DMS153 treated with DMSO at 0.1 percent for 48 hours (cell line): Measurements from ENCODE around the gene PIR.

Source experiments
- DNase-seq: peaks from one replicate; lab custom pipeline; 2025; ENCODE audit not compliant: unreplicated experiment; lab: John Stamatoyannopoulos, UW

The PIR gene

DNA sequence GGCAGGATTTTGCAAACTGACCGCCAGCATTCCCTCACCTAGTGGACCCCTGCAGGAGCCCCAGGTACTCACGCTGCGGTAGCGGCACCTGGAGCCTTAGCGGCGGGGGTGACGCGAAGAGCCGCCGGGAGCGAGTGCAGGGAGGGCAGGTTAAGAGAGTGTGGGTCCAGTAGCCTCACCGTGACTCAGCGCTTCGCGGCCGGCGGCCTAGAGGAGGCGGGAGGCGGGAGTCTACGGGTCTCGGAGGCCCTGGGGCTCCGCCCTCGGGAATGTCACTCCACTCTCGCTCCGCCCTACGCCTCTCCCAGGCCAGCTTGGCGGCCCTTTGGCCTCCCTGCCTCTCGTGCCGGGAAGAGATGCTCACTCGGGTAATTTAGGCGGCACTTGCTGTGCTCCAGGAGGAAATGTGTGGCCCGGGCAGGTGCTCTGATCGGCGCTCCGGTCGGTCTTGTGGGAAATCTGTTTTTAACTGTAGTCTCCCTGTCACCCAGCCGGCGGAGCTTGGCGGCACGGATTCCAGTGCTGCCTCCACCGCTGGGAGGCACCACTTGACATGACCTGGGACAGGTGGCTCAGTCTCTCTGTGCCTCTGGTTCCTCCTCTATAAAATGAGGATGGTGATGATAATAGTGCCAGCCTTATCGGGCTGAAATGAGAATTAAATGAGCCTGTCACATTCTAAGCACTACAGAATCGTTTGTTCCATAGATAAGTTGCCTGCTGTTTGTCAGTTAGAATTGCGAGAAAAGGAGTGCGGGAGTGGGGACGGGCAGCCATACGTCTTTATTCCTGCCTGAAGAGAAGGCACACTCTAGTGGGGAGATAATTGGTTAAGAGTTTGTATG, at the start of gene PIR:
PIR (minus strand) TSS at position 216 of the 845 bp plus-strand sequence. CDS start 2,076 bp downstream, outside the sequence.
- peak; percentile 81 for DNase-seq

DNA sequence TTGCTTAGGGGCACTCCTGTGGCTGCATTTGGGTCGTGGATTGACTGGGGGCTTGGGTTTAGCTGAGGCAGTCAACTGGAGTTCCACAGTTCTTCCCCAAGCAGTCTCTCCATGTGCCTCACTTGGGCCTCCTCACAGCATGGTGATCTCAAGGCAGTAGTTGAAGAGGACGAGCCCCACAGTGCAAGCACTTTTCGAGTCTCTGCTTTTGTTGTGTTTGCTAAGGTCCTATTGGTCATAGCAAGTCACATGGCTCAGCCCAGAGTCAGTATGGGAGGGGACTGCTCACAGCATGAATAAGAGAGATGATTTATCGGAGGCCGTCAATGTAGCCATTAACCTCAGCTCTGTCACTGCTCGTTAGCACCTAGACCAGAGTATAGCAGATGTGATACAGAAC, 37.2 kb upstream of the PIR start:
- DNase-seq: no peak

DNA sequence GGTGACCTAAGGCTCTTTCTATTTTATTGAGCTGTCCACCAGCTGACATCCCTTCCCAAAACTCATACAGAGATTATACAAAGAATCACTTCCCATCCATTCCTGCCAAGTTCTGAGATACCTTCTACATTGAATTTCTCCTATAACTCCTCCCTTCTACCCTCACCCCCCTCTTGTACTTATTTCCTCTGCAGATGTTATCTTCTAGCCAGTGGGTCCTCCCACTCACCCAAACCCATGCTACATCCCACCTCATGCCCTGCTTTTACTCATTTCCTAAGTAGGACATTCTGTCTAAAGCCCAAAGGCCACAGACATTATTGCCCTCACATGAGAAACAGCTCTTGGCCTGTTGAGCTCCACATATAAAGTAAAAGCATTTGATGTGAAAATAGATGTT, 36.0 kb upstream of the PIR start:
- no peak for DNase-seq

DNA sequence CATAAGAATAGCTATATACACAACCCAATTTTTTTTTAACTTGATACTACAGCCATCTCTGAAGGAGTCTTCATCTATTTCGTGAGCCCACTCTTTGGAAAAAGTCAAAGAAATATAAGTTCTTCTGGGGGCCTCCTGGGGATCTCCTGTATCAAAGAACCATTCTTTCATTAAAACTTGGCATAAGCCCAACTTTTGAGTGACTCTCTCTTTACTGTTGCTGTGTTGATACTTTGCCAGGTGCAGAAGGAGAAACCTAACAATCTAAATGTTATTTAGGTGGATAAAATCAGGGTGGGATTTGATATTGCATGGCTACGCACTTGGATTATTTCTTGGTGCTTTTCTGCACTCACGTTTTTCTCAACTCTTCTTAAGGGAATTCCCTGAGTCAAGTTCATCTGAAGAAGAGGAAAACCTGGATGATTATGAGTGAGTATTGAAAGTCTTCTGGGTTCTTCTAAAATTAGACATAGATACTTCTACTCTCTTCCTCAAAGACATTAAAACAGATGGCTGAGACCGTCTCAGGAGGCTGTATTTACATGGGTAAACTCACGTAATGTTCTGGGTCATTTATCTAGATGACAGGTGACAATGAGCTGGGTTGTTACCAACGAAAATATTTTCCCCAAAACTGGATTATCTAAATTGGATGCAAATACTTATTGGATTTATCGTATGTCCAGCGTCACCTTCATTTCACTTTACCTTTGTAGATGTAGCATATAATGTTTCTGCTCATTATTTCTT, 32.7 kb upstream of the PIR start:
- peak; percentile 31 for DNase-seq

DNA sequence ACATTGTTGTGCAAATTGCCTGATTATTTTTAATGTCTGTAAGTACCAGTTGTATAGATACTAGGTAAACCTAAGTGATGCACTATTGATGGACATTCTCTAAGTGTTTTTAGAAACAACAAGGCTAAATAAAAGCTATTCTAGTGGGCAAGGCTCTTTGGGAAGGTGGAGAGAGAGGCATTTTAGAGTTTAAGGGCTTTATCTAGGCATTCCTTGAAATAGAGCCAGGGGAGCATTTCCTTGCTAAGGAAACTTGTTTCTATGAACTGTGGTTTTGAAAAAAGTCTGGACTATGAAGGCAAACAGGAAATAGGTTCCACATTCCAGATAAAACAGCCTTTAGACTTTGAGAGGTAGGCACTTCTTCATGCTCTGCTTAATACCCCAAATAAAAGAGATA, 31.3 kb upstream of the PIR start:
- DNase-seq: no peak

DNA sequence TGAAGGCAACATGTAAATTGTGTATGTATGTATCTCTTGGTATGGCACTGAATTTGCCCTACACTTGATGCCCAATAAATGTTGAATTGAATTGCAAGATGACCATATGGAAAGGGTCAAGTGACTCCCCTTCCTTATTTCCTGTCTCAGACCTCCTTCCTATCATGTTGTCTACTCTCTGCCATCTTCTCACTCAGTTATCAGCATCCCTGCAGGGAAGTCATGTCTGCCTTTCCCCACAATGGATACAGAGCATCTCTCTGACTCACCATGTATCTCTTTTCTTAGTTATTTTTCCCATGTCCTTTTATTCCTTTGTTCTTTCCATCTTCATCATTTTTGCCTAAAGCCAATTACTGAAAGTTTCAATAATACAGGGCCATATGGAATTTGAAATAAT, 30.0 kb upstream of the PIR start:
- no peak for DNase-seq

GRCh38 chrX:15522464-15522863, 29.3 kb upstream of the PIR start:
- DNase-seq: no peak

DNA sequence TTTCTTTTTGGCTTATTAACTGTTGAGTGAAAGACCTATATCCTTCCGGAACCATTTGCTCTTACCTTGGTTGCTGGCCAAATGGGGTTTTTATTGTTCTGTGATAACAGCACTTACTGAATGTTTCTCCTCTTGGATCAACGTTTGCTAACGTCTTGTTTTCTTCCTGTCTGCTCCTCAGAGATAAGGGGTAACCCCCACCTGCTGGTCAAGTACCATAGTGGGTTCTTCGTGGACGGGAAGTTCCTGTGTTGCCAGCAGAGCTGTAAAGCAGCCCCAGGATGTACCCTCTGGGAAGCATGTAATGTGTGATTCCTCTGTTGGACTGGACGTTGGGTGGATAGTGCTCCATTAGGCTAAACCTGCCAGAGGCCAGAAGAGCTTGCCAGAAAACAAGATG, 22.8 kb upstream of the PIR start:
- no peak for DNase-seq

GRCh38 chrX:15514279-15514678, 21.1 kb upstream of the PIR start:
- no peak for DNase-seq

DNA sequence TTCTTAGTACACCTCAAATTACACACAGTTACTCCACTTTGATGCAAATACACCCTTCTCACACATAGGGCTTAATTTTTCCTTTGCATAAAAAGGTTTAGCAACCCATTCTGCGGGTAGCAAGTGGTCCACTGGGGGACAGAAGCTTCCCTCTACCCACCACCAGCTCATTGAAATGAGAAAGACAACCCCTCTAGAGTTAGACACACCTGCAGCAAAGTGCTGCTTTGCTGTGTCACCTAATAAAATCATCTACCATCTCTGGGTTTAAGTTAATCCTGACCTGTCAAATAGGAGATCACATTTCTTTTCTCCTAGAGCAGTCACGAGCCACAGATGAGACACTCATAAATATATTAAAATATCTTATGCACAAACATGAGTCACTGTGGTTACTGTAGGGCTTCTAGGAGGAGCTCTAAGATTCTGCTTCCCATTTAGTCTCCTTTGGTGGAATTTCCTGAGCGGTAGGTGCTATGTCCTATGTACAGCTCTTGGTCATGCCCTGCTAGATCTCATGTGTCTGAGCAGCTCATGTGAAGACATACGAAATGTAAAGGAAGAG, 19.4 kb upstream of the PIR start:
- DNase-seq: no peak

GRCh38 chrX:15511563-15511962, 18.4 kb upstream of the PIR start:
- DNase-seq: no peak

- no peak for DNase-seq
Measured at GRCh38 chrX:15509845-15510244, 16.7 kb upstream of the PIR start.

DNA sequence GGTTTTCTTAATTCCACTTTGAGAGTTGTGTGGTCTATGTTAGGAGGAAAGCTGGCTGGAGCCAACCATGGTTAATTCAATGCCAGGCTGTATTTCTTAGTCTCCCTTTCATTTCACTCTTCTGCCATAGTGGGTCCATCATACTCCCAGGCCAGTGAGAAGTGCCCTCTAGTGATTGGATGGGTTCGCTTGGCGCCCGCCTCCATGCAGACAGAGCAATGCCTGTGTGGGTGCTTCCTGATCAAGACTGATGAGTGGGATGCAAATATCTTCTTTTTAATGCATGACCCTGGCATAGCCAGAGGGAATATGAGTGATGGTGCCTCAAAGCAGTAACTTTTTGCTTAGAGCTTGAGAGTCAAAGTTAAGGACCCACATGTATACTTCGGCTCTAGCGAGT, 13.9 kb upstream of the PIR start:
- no peak for DNase-seq

DNA sequence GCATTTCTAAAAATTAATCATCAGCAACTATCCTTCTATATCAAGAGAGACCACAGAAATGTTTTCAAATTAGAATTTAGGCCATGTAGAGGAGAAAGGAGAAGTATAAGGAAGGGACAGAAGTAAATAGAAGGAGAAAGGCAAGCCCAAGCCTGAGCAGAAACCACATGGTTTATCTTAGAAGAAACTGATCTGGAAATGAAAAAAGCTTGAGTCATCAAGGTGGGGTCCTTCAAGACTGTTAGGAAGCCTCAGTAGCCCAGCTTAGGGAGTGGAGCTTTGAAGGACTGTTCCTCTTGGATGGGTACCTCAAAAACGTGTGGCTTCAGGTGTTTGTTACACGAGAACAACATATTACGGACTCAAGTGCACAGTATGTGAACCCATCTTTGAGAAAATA, 12.0 kb upstream of the PIR start:
- no peak for DNase-seq

- no peak for DNase-seq
Measured at GRCh38 chrX:15504661-15505060, 11.5 kb upstream of the PIR start.

DNA sequence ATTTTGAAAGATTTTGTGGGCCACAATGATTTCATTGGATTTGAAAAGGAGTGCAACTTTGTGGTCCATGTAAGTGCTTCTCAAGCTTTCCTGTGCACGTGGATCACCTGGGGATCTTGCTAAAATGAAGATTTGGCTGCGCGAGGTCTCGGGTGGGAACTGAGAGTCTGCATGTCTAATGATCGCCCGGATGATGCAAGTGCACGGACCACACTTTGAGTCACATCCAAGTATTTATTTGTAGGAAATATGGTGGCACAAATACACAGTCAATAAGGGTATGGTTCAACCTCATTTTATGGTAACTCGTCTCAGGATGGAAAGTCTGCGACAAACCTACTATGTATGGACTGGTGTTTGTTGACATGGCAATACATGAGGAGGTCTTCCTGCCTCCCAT, 8.4 kb upstream of the PIR start:
- DNase-seq: no peak

GRCh38 chrX:15500497-15500966, 7.4 kb upstream of the PIR start, which contains the start of gene BMX:
Gene BMX (plus strand): TSS chrX:15500807. CDS start chrX:15508354, 7,547 bp downstream.
- no peak for DNase-seq

GRCh38 chrX:15499976-15500375, 6.8 kb upstream of the PIR start:
- no peak for DNase-seq

DNA sequence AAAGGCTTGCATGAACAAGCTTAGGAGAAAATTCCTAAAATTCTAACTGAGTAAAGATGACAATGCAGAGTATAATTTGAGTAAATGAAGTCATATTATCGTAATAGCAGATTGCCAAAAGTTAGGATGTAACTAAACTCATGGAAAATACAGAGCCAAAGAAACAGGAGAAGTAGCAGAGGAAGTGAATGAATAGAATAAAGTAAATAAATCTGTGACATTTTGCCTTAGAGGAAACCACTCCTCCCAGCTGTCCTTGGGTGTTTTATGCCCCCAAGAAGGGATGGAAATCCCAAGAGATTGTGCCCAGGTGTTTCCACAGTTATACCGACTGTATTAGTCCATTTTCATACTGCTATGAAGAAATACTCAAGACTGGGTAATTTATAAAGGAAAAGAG, 5.6 kb upstream of the PIR start:
- no peak for DNase-seq

- peak; percentile 4 for DNase-seq
Measured at GRCh38 chrX:15497865-15498264, 4.7 kb upstream of the PIR start.

- no peak for DNase-seq
Measured at GRCh38 chrX:15496824-15497223, 3.7 kb upstream of the PIR start.

- DNase-seq: no peak
Measured at GRCh38 chrX:15495801-15496200, 2.7 kb upstream of the PIR start.
